ENCODE measurements around the gene FAM117A.

DNA sequence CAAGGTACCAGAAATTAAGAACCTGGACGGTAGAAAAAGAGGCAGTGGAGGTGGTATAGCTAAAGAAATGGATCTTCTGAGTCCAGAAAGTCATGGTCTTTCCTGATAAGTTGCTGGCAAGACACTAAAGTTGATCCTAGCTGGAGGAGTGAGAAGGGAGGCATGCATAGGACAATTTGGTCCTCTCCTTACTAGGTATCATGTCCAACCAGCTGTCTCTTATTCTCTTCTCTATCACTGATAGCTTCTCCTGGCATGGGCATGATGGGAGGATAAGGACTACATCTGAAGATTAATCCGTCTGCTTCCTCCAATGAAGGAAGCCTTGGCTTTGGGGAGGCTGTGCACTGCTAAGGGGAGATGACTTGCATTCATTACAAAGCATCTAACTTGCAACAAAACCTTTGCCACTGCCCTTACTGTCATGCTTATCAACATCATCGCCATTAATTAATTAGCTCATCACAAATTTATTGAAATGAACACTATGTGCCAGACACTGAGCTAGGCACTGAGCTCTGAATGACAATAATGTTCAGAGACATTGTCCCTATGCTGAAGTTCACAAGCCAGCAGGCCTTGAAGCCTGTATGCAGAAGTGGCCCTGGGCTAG is 3.1 kb upstream of the FAM117A start:
- TF ChIP-seq, protein P1, sequence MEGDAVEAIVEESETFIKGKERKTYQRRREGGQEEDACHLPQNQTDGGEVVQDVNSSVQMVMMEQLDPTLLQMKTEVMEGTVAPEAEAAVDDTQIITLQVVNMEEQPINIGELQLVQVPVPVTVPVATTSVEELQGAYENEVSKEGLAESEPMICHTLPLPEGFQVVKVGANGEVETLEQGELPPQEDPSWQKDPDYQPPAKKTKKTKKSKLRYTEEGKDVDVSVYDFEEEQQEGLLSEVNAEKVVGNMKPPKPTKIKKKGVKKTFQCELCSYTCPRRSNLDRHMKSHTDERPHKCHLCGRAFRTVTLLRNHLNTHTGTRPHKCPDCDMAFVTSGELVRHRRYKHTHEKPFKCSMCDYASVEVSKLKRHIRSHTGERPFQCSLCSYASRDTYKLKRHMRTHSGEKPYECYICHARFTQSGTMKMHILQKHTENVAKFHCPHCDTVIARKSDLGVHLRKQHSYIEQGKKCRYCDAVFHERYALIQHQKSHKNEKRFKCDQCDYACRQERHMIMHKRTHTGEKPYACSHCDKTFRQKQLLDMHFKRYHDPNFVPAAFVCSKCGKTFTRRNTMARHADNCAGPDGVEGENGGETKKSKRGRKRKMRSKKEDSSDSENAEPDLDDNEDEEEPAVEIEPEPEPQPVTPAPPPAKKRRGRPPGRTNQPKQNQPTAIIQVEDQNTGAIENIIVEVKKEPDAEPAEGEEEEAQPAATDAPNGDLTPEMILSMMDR (IDR thresholded peaks at IDR 0.05): no peak
- no peak for TF ChIP-seq POLR2AphosphoS5 (IDR thresholded peaks at IDR 0.05)
